HG02798 (cell line): ENCODE data around the gene KRTAP10-10.
"Not testable (repeated sequence)": the region's sequence is repeated elsewhere in the genome, so short reads cannot be mapped to it uniquely, and the experiment has no call there.

Experiments
- ATAC-seq: cut with Tn5 transposase; IDR thresholded peaks from one replicate; pipeline ENCODE4 v1.9.1; 2021; ENCODE audit warnings: mild to moderate bottlenecking; ENCODE audit not compliant: unreplicated experiment, poor library complexity

Gene KRTAP10-10

DNA sequence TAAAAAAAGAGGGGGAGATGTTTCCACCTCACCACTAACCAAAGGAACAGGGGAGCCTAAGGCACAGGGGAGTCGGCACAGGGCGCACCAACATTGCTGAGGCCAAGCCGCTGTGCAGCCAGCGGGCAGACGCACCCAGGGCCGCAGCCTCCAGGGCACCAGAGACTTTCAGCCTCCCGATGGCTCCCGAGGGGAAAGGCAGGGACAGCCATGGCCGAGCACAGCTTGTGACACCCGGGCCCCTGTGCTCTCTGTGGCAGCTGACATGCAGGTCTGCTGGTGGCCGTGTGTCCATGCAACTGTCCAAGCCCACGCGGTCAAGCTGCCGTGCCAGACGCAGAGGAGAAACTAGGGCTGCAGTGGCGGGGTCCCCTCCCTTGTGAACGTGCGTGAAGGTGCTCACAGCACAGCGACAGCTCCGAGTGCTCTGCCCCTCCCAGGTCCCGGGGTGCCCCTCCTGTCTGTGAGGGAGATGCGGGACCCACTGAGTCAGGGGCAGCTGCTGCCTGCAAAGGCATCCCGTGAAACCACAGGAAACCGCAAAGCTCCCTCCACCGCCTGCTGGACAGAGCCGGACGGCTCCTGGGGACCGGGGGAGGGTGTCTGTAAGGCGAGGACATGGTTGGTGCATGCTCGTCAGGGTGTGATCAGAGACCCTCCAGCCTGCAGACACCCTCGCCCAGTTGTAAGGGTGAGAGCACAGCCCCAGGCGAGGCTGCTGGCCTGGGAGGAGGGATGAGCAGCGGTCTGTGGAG, 11.6 kb downstream of the KRTAP10-10 start:
- ATAC-seq = no peak

- ATAC-seq = no peak
Observed at GRCh38 chr21:44649521-44650100, 12.5 kb downstream of the KRTAP10-10 start.

GRCh38 chr21:44650265-44650972, 13.3 kb downstream of the KRTAP10-10 start:
- ATAC-seq = no peak

GRCh38 chr21:44650973-44651675, 14.0 kb downstream of the KRTAP10-10 start:
- no peak for ATAC-seq

GRCh38 chr21:44653123-44653522, 16.0 kb downstream of the KRTAP10-10 start:
- no peak for ATAC-seq

DNA sequence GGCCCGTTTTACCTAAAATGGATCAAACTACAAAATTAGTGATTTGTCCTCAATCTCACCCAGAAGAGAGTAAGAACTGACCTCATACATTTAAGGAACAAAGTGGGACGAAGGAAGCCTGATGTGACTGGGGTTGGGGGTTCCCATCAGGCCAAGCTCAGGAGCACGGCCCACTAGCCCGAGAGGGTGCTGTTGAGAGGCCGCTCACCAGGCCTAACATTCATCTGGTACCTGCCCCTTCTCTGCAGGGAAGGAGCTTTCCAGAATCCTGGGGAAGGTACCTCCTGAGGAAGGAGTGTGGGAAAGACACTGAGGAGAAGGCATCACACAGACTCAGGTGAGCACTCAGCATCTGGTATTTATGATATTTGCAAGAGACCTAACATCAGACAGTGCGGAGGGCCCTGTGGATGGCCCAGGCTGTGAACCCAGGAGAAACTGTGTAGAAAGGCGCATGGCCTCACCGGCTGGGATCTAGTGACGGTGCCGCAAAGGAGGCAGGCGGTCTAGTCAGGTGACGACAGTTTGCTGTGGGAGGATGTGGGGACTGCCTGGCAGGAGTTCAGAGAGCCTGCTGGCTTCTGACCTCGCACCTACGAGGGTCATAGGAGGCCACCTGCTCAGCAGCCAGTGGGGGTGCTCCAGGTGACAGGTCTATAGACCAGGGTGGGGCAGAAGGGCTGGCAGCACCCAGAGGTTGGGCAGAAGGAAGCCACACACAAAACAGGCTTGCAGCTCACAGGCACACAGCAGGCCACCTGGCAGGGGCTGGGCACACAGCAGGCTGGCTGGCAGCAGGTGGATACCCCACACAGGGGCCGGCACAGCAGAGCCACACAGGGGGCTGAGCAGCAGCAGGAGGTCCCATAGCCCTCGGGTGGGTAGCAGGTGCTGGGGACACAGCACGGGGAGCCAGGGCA, 16.8 kb downstream of the KRTAP10-10 start:
- no peak for ATAC-seq

DNA sequence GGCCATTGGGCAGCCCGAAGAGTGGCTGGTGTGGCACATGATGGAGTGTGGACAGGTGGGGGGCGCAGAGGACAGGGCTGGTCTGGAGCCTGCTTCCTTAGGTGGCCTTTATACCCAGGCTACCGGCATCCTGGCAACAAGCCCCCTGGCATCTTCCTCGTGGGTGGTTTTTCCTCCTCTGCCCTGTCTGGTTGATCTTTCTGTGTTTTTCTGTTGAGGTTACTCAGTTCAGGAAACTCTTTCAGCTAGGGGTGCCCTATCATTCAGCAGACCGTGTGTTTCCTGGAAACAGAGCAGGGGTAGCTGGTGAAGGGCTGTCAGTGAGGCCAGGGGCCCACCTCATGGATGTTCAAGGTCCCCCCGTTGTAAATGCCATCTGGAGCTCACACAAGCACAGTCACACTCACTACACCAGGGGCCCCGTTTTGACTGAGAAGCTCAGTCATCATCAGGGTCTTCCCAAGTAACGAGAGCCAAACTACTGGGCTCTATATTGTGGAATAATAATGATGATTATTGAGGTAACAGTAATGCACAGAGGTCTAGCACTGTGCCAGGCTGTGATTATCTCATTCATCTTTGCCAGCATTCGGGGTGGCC, 17.5 kb downstream of the KRTAP10-10 start, which contains the start of gene KRTAP12-4:
KRTAP12-4 (minus strand) TSS at position 84 of the 600 bp plus-strand sequence; CDS start at position 39, 45 bp downstream.
- no peak for ATAC-seq

DNA sequence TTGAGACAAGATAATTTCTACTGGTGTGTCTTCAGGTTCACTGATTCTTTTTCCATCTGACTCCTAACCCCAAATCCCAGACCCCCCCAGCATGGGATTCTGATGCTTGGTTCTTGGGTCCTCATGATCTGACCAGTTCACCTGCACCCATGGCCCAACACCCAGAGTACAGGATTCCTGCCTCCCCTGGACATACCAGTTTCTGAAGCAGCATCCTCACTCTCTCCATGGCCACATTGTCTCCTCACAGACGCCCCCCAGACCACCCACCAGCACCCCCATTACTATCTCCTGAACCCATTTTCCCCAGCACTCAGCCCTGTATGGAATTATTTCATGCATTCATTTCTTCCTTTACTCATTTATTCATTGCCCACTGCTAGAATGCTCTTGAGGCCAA, 19.7 kb downstream of the KRTAP10-10 start:
- no peak for ATAC-seq

GRCh38 chr21:44657635-44658540, 20.7 kb downstream of the KRTAP10-10 start, which contains the start of gene KRTAP12-3:
Gene KRTAP12-3 (plus strand): TSS chr21:44657932. CDS start chr21:44657980, 48 bp downstream.
- no peak for ATAC-seq

- ATAC-seq = no peak
Observed at GRCh38 chr21:44658541-44658910, 21.4 kb downstream of the KRTAP10-10 start.

DNA sequence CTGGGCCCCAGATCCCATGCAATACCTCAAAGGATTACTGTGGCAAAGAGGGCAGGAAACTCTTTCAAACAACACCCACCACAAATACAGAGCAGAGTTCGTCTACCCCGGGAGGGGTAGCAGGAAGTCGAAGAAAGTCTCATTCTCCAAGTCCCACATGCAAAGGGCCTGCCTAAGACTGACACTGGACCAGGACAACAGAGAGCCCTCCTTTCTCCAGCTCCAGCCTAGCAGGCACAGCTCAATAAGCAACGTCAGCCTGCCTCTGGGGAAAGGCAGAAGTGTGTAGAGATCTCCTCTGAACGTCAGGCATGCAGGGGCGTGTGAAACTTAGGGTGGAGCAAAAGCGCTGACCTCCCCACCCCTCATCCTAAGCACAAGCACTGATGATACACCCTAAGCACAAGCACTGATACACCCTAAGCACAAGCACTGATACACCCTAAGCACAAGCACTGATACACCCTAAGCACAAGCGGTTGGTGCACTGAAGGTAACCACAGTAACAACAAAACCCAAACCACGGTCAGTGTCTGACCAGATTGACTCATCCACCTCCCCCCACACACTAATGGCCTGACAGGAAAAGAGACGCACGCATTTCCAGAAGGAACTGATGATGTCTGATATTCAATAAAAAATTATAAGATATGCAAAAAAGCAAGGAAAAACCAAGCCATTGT, 21.9 kb downstream of the KRTAP10-10 start:
- ATAC-seq = no peak

- ATAC-seq = not testable (repeated sequence)
Observed at GRCh38 chr21:44661567-44661966, 24.4 kb downstream of the KRTAP10-10 start.

DNA sequence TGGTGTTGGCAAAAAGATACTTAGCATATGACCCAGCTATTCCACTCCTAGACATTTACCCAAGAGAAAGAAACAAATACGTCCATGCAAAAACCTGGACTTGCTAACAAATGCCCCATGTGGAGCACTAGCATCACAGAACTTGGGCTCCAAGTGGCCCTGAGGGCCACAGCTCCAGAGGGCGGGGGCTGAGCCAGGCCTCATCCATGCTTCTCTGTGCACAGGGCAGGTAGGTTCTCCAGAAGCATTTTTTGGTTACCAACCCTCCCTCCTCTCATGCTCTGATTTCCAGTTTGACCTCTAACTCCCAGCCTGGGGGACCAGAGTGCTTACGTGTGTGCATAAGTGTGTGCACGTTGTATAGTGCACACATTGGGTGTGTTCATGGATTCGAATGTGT, 27.5 kb downstream of the KRTAP10-10 start:
- ATAC-seq = no peak

- ATAC-seq = no peak
Observed at GRCh38 chr21:44666401-44667320, 29.5 kb downstream of the KRTAP10-10 start, which contains the start of gene KRTAP12-2. Gene KRTAP12-2 (minus strand): TSS chr21:44666927. CDS start chr21:44666886, 41 bp downstream.

DNA sequence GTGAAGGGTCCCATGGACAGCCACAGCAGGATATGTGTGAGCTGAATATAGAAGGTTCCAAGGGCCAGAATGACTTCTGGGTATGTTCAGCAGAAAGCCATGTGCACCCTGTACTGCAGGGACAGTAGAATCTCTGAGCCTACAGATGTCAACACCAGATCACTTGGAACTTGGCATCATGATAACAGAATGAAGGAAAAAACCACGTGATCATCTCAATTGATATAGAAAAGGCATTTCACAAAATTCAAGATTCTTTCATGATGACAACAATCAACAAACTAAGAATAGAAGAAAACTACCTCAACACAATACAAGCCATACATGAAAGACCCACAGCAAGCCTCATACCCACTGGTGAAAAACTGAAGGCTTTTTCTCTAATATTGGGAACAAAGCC, 30.5 kb downstream of the KRTAP10-10 start:
- no peak for ATAC-seq

DNA sequence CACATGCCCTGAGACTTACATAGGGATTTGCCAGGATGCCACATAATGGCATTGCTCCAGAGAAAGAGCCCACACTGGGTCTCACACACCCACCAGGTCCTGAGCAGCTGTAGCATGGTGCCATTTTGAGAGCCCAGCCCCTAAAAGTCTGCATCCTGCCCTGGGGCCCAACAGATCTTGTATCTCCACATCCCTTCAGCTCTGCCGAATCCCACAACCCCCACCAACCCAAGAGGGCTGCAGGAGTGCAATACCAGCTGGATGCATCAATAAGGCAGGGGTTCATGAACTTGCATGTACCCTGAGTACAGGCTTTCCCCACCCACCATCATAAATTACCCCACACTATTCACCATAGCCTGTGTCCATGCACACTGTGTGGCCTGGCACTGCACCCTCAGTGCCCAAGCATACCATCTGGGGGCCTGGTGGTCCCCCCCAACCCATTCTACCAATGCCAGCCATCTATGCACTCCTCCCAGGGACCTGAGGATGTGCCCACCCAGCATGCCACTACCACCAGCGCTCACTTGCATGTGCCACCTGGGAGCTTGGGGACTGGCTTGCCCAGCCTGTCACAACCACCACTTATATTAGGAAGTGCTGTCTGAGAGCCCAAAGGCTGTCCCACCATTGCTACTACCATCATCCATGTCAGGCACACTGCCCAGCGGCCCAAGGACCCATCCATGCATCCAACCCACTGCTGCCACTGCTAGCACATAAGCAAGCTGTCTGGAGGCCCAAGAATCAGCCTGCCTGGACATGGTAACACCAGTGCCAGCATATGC, 33.7 kb downstream of the KRTAP10-10 start:
- no peak for ATAC-seq
